Fibroblast of lung (primary cell): ENCODE measurements around the gene CADPS. TPM values are rescaled to one million over a fixed set of nuclear protein-coding genes. Genes with fewer than 3 reads are reported as not detected.

ENCODE experiments used
- DNase-seq, 2 donors: peaks; one replicate each; pipeline versions ENCODE4 v3.0.0 to v3.0.0-alpha.2; 2010; ENCODE audit warnings: low read depth in 2 of 2
- H2AFZ ChIP-seq: 2 replicates; pipeline ENCODE4 v1.5.1; 2012; ENCODE audit warnings: low read length, control low read depth, inconsistent platforms
- H3K27ac ChIP-seq: 2 replicates; pipeline ENCODE4 v1.5.1; 2011; ENCODE audit warnings: low read length, control low read depth; ENCODE audit not compliant: insufficient read depth
- H3K27me3 ChIP-seq: 2 replicates; pipeline ENCODE4 v1.5.1; 2011; ENCODE audit warnings: mild to moderate bottlenecking, low read length; ENCODE audit not compliant: control insufficient read depth, insufficient read depth
- H3K36me3 ChIP-seq: 2 replicates; pipeline ENCODE4 v1.5.1; 2011; ENCODE audit warnings: low read length; ENCODE audit not compliant: control insufficient read depth, insufficient read depth
- H3K4me1 ChIP-seq: 2 replicates; pipeline ENCODE4 v1.5.1; 2011; ENCODE audit warnings: low read length; ENCODE audit not compliant: control insufficient read depth, insufficient read depth; ENCODE audit errors: extremely low read depth
- H3K4me2 ChIP-seq: 2 replicates; pipeline ENCODE4 v1.5.1; 2011; ENCODE audit warnings: low read length, control low read depth; ENCODE audit not compliant: insufficient read depth; ENCODE audit errors: extremely low read depth
- H3K4me3 ChIP-seq, 4 experiments: fragments of 200-600 bp in 1 of 4; sonication (generic) in 1 of 4; replicated peaks in 1 of 4; 2 replicates each; pipeline ENCODE4 v1.5.1; 2011 to 2016; ENCODE audit warnings: low read length in 4 of 4, low read depth in 3 of 4, mild to moderate bottlenecking in 3 of 4, control low read depth in 2 of 4, inconsistent platforms in 1 of 4, mixed read lengths in 1 of 4; ENCODE audit not compliant: insufficient read depth in 1 of 4; ENCODE audit errors: control extremely low read depth in 1 of 4
- H3K79me2 ChIP-seq: 2 replicates; pipeline ENCODE4 v1.5.1; 2012; ENCODE audit warnings: mild to moderate bottlenecking, low read length, inconsistent platforms; ENCODE audit not compliant: control insufficient read depth, insufficient read depth
- H3K9ac ChIP-seq: 2 replicates; pipeline ENCODE4 v1.5.1; 2011; ENCODE audit warnings: mild to moderate bottlenecking, low read length, control low read depth; ENCODE audit not compliant: insufficient read depth
- H3K9me3 ChIP-seq: 2 replicates; pipeline ENCODE4 v1.5.1; 2012; ENCODE audit warnings: low read depth, low read length; ENCODE audit not compliant: control insufficient read depth, insufficient read depth
- H4K20me1 ChIP-seq: 2 replicates; pipeline ENCODE4 v1.5.1; 2011; ENCODE audit warnings: low read length; ENCODE audit not compliant: control insufficient read depth, insufficient read depth; ENCODE audit errors: extremely low read depth
- EZH2 ChIP-seq: IDR thresholded peaks from 2 replicates; pipeline ENCODE4 v1.5.1; 2012; ENCODE audit warnings: low read length, control low read depth, mild to moderate bottlenecking; ENCODE audit errors: missing control alignments
- polyA plus RNA-seq, 2 donors: library from polyadenylated mRNA; depleted of rRNA in 1 of 2; stranded (reverse) in 1 of 2; unstranded in 1 of 2; fragments of >200 nt; gene quantifications; 2 replicates each; pipeline ENCODE4 v1.2.1, GENCODE V29; 2011 to 2012; ENCODE audit warnings: missing spikeins in 1 of 2
- total RNA-seq: library from RNA; depleted of rRNA; stranded (reverse); fragments of >200 nt; gene quantifications from 2 replicates; pipeline ENCODE4 v1.2.1, GENCODE V29; 2014
- TF ChIP-seq, protein P1 (sequence below), 2 donors: IDR thresholded peaks in 1 of 2; conservative IDR thresholded peaks in 1 of 2; 1 replicate in 1 of 2; 2 replicates in 1 of 2; pipeline ENCODE4 v1.5.1; 2011 to 2012; ENCODE audit warnings: low read length in 2 of 2, control low read depth in 1 of 2, inconsistent platforms in 1 of 2, low read depth in 1 of 2, mild to moderate bottlenecking in 1 of 2

CADPS gene
- total and polyA plus RNA-seq, 2 donors (not counting 1 experiment from before 2014, with no cell fraction given), result 2.3 to 63.1 TPM

- H3K4me3 ChIP-seq, result no peak overlapping the region
- no peak for TF ChIP-seq EZH2
- H3K9me3 ChIP-seq, result no peaks in the 10 kb centered on the region
- no peaks in the 10 kb centered on the region for H3K36me3 ChIP-seq
- no peak for DNase-seq
- no peaks in the 10 kb centered on the region for H4K20me1 ChIP-seq
- peaks cover 3% of the 10 kb centered on the region for H3K27me3 ChIP-seq
- no peaks in the 10 kb centered on the region for H3K79me2 ChIP-seq
- H2AFZ ChIP-seq, result no peak overlapping the region
- no peak overlapping the region for H3K27ac ChIP-seq
- no peaks in the 10 kb centered on the region for H3K4me1 ChIP-seq
- no peak overlapping the region for H3K4me2 ChIP-seq
- no peak overlapping the region for H3K9ac ChIP-seq
These were observed 515.7 kb downstream of the CADPS start for GRCh38 chr3:62359531-62359930.

GRCh38 chr3:62356356-62356755 lies 518.9 kb downstream of the CADPS start:
- no peak for DNase-seq
- Histone ChIP-seq H3K9me3 (no peaks in the 10 kb centered on the region), H3K9ac (no peak overlapping the region), H3K4me1 (no peaks in the 10 kb centered on the region), H3K27me3 (peaks cover 3% of the 10 kb centered on the region), H3K4me2 (no peak overlapping the region), H3K36me3 (no peaks in the 10 kb centered on the region), H3K79me2 (no peaks in the 10 kb centered on the region), H3K4me3 (no peak overlapping the region), H4K20me1 (no peaks in the 10 kb centered on the region), H3K27ac (no peak overlapping the region), H2AFZ (no peak overlapping the region)
- TF ChIP-seq, protein P1, sequence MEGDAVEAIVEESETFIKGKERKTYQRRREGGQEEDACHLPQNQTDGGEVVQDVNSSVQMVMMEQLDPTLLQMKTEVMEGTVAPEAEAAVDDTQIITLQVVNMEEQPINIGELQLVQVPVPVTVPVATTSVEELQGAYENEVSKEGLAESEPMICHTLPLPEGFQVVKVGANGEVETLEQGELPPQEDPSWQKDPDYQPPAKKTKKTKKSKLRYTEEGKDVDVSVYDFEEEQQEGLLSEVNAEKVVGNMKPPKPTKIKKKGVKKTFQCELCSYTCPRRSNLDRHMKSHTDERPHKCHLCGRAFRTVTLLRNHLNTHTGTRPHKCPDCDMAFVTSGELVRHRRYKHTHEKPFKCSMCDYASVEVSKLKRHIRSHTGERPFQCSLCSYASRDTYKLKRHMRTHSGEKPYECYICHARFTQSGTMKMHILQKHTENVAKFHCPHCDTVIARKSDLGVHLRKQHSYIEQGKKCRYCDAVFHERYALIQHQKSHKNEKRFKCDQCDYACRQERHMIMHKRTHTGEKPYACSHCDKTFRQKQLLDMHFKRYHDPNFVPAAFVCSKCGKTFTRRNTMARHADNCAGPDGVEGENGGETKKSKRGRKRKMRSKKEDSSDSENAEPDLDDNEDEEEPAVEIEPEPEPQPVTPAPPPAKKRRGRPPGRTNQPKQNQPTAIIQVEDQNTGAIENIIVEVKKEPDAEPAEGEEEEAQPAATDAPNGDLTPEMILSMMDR (conservative IDR thresholded peaks at IDR 0.05 in 1 of 2, IDR thresholded peaks at IDR 0.05 in 1 of 2; ENCODE audit: low read depth in 1 of 2, low read length in 2 of 2), result no peak
- TF ChIP-seq EZH2, result no peak

- no peaks in the 10 kb centered on the region for H3K9me3 ChIP-seq
- no peaks in the 10 kb centered on the region for H3K79me2 ChIP-seq
- TF ChIP-seq, protein P1 (conservative IDR thresholded peaks at IDR 0.05 in 1 of 2, IDR thresholded peaks at IDR 0.05 in 1 of 2; ENCODE audit: low read depth in 1 of 2, low read length in 2 of 2), result no peak
- TF ChIP-seq EZH2, result no peak
- no peaks in the 10 kb centered on the region for H4K20me1 ChIP-seq
- no peak for DNase-seq
- H3K27me3 ChIP-seq, result peaks cover 3% of the 10 kb centered on the region
- H3K36me3 ChIP-seq, result no peaks in the 10 kb centered on the region
- H3K9ac ChIP-seq, result no peak overlapping the region
- H2AFZ ChIP-seq, result no peak overlapping the region
- no peaks in the 10 kb centered on the region for H3K4me1 ChIP-seq
- H3K4me3 ChIP-seq, result no peak overlapping the region
- H3K4me2 ChIP-seq, result no peak overlapping the region
- H3K27ac ChIP-seq, result no peak overlapping the region
These were observed 519.5 kb downstream of the CADPS start for GRCh38 chr3:62355703-62356102.
